ENCODE measurements around the gene EID2. TPM values are rescaled to one million over a fixed set of nuclear protein-coding genes. Genes with fewer than 3 reads are reported as not detected.

EID2 gene
- total RNA-seq, 1 donor from 2014 or later: 13.5 TPM

GRCh38 chr19:39557811-39558623 lies 18.1 kb upstream of the EID2 start:
- no peak for DNase-seq (ENCODE audit: extremely low spot score in 2 of 2)
- Histone ChIP-seq H3K27ac (no peak overlapping the region), H3K4me3 (no peak overlapping the region), H3K27me3 (no peaks in the 10 kb centered on the region), H3K4me1 (peaks cover 4% of the 10 kb centered on the region), H3K36me3 (no peaks in the 10 kb centered on the region), H3K9me3 (no peaks in the 10 kb centered on the region)
- intact Hi-C loops (cut with DNase I): no loop called here
- TF ChIP-seq CTCF (IDR thresholded peaks at IDR 0.05): no peak
- no peak for TF ChIP-seq POLR2A (IDR thresholded peaks at IDR 0.05)
- TF ChIP-seq POLR2AphosphoS5 (IDR thresholded peaks at IDR 0.05; ENCODE audit: insufficient read depth in 1 of 2, low read depth in 1 of 2): no peak

GRCh38 chr19:39555883-39556282 lies 15.9 kb upstream of the EID2 start:
- H3K36me3 ChIP-seq: no peaks in the 10 kb centered on the region
- no peak for DNase-seq (ENCODE audit: extremely low spot score in 2 of 2)
- H3K4me3 ChIP-seq: no peak overlapping the region
- H3K4me1 ChIP-seq: peaks cover 4% of the 10 kb centered on the region
- no peaks in the 10 kb centered on the region for H3K27me3 ChIP-seq
- TF ChIP-seq CTCF (IDR thresholded peaks at IDR 0.05) (no peak), POLR2AphosphoS5 (IDR thresholded peaks at IDR 0.05; ENCODE audit: insufficient read depth in 1 of 2, low read depth in 1 of 2) (no peak)
- H3K9me3 ChIP-seq: no peaks in the 10 kb centered on the region
- intact Hi-C loops (cut with DNase I): no loop called here
- no peak overlapping the region for H3K27ac ChIP-seq

- no peak for DNase-seq (ENCODE audit: extremely low spot score in 2 of 2)
- Histone ChIP-seq H3K36me3 (no peaks in the 10 kb centered on the region), H3K27me3 (no peaks in the 10 kb centered on the region), H3K27ac (no peak overlapping the region), H3K4me1 (peaks cover 4% of the 10 kb centered on the region), H3K4me3 (no peak overlapping the region), H3K9me3 (no peaks in the 10 kb centered on the region)
- intact Hi-C loops (cut with DNase I): no loop called here
- TF ChIP-seq POLR2A (IDR thresholded peaks at IDR 0.05): no peak
- no peak for TF ChIP-seq POLR2AphosphoS5 (IDR thresholded peaks at IDR 0.05; ENCODE audit: insufficient read depth in 1 of 2, low read depth in 1 of 2)
- no peak for TF ChIP-seq CTCF (IDR thresholded peaks at IDR 0.05)
These were observed 14.8 kb upstream of the EID2 start for GRCh38 chr19:39554701-39555311.

GRCh38 chr19:39553082-39553652 lies 13.2 kb upstream of the EID2 start:
- DNase-seq (ENCODE audit: extremely low spot score in 2 of 2): no peak
- intact Hi-C loops (cut with DNase I): no loop called here
- Histone ChIP-seq H3K4me3 (no peak overlapping the region), H3K27ac (no peak overlapping the region), H3K27me3 (no peaks in the 10 kb centered on the region), H3K4me1 (peaks cover 4% of the 10 kb centered on the region), H3K36me3 (no peaks in the 10 kb centered on the region), H3K9me3 (no peaks in the 10 kb centered on the region)
- no peak for TF ChIP-seq CTCF (IDR thresholded peaks at IDR 0.05)
- no peak for TF ChIP-seq POLR2A (IDR thresholded peaks at IDR 0.05)
- no peak for TF ChIP-seq POLR2AphosphoS5 (IDR thresholded peaks at IDR 0.05; ENCODE audit: insufficient read depth in 1 of 2, low read depth in 1 of 2)

- Histone ChIP-seq H3K27me3 (no peaks in the 10 kb centered on the region), H3K36me3 (no peaks in the 10 kb centered on the region), H3K4me1 (no peaks in the 10 kb centered on the region), H3K9me3 (no peaks in the 10 kb centered on the region), H3K4me3 (no peak overlapping the region), H3K27ac (no peak overlapping the region)
- no peak for DNase-seq (ENCODE audit: extremely low spot score in 2 of 2)
- no peak for TF ChIP-seq CTCF (IDR thresholded peaks at IDR 0.05)
- intact Hi-C loops (cut with DNase I): no loop called here
These were observed 10.2 kb upstream of the EID2 start for GRCh38 chr19:39550197-39550596.

All from vagina (tissue), 2 donors.